Measurements from ENCODE around the gene LINGO1. TPM values are rescaled to one million over a fixed set of nuclear protein-coding genes. Genes with fewer than 3 reads are reported as not detected.

Gene LINGO1
- total and polyA plus RNA-seq, 2 donors (not counting 3 experiments of a cell fraction or from before 2014, with no cell fraction given), result 0.15 to 0.33 TPM

- H3K4me1 ChIP-seq (ENCODE audit: control insufficient read depth, extremely low read depth, insufficient read depth, low read length), result no peaks in the 10 kb centered on the region
- no TSS peak for BruUV-seq (replicated peaks)
- intact Hi-C loops (cut with micrococcal nuclease), result no loop called here
- no peaks in the 10 kb centered on the region for H3K36me3 ChIP-seq (ENCODE audit: control insufficient read depth in 2 of 2, extremely low read depth in 1 of 2, insufficient read depth in 2 of 2, low read length in 2 of 2)
- H3K9ac ChIP-seq (replicated peaks; ENCODE audit: extremely low read depth, insufficient read depth, low read length), result no peak overlapping the region
- dilution Hi-C loops (cut with MboI; ENCODE audit: extremely low pct_ligation_motif_present, low sequenced_read_pairs), result no loop called here
- no peak overlapping the region for H3K4me3 ChIP-seq (replicated peaks in 1 of 3; ENCODE audit: insufficient read depth in 1 of 3, low read depth in 1 of 3, low read length in 3 of 3)
- ChIA-PET CTCF (interaction anchor here (1.3 kb wide), 1 partner anchor 8 kb away, joined by 3 read pairs; no protein-coding TSS in a partner anchor), POLR2A (no interaction called here)
- H3K79me2 ChIP-seq (ENCODE audit: control insufficient read depth, insufficient read depth, low read length), result no peaks in the 10 kb centered on the region
- H4K20me1 ChIP-seq (replicated peaks; ENCODE audit: control insufficient read depth, extremely low read depth, insufficient read depth, low read length), result no peaks in the 10 kb centered on the region
- H3K27ac ChIP-seq (ENCODE audit: insufficient read depth, low read depth, low read length), result no peak overlapping the region
- no peaks in the 10 kb centered on the region for H3K9me1 ChIP-seq (replicated peaks; ENCODE audit: control insufficient read depth, extremely low read depth, insufficient read depth, low read length)
- FAIRE-seq, result no peak
- peaks cover 3 to 7% of the 10 kb centered on the region in 2 experiments for H3K27me3 ChIP-seq (ENCODE audit: control insufficient read depth in 2 of 2, insufficient read depth in 2 of 2, low read length in 2 of 2)
- no peak for DNase-seq (ENCODE audit: low read depth, low spot score)
- no peaks in the 10 kb centered on the region for H3K9me3 ChIP-seq (replicated peaks; ENCODE audit: control insufficient read depth, insufficient read depth, low read length)
- no peak overlapping the region for H2AFZ ChIP-seq (ENCODE audit: low read depth, low read length)
- no peak for TF ChIP-seq GATA2 (IDR thresholded peaks at IDR 0.05; ENCODE audit: insufficient read depth, insufficient read length, low read depth, low read length)
- no peak for TF ChIP-seq EZH2 (IDR thresholded peaks at IDR 0.05; ENCODE audit: borderline replicate concordance, low read depth, low read length, severe bottlenecking)
- no peak for TF ChIP-seq FOS (IDR thresholded peaks at IDR 0.05; ENCODE audit: borderline replicate concordance, insufficient read depth, low read length)
- TF ChIP-seq POLR2A (IDR thresholded peaks at IDR 0.05; ENCODE audit: low read depth, low read length), result no peak
- no peak for TF ChIP-seq JUN (IDR thresholded peaks at IDR 0.05; ENCODE audit: borderline replicate concordance, insufficient read depth, insufficient read length, low read depth)
- no peak for TF ChIP-seq CTCF (IDR thresholded peaks at IDR 0.05; ENCODE audit: extremely low read depth in 1 of 2, insufficient read depth in 1 of 2, low read depth in 1 of 2, low read length in 2 of 2)
- TF ChIP-seq POLR2AphosphoS5 (IDR thresholded peaks at IDR 0.05; ENCODE audit: insufficient read depth, low read depth, low read length), result no peak
- TF ChIP-seq, protein P1, sequence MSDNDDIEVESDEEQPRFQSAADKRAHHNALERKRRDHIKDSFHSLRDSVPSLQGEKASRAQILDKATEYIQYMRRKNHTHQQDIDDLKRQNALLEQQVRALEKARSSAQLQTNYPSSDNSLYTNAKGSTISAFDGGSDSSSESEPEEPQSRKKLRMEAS (IDR thresholded peaks at IDR 0.05; ENCODE audit: insufficient read depth, insufficient read length), result no peak
- no peak for TF ChIP-seq MYC (IDR thresholded peaks at IDR 0.05; ENCODE audit: low read depth, low read length)
- no peak overlapping the region for H3K4me2 ChIP-seq (ENCODE audit: insufficient read depth, low read length)
Observed at GRCh38 chr15:77670558-77671361, 38.0 kb upstream of the LINGO1 start.

All from endothelial cell of umbilical vein (primary cell).